Fibroblast of the aortic adventitia (primary cell): ENCODE measurements around the gene FAM216B. TPM values are rescaled to one million over a fixed set of nuclear protein-coding genes. Genes with fewer than 3 reads are reported as not detected.

Experiments used
- DNase-seq: peaks from one replicate; pipeline ENCODE4 v3.0.0-alpha.2; 2010; ENCODE audit warnings: low read depth
- H3K4me3 ChIP-seq: 2 replicates; pipeline ENCODE4 v1.5.1; 2011; ENCODE audit warnings: low read depth, mild to moderate bottlenecking, control low read depth, low read length, moderate library complexity
- total RNA-seq: library from RNA; depleted of rRNA; stranded (reverse); fragments of >200 nt; gene quantifications from 2 replicates; pipeline ENCODE4 v1.2.3, GENCODE V29; 2012; ENCODE audit warnings: low replicate concordance
- TF ChIP-seq, protein P1 (sequence below): IDR thresholded peaks from 2 replicates; pipeline ENCODE4 v1.5.1; 2011; ENCODE audit warnings: mild to moderate bottlenecking, low read length, control low read depth, inconsistent platforms; ENCODE audit not compliant: insufficient read depth

Gene FAM216B
- total RNA-seq, 1 donor, result not detected

DNA sequence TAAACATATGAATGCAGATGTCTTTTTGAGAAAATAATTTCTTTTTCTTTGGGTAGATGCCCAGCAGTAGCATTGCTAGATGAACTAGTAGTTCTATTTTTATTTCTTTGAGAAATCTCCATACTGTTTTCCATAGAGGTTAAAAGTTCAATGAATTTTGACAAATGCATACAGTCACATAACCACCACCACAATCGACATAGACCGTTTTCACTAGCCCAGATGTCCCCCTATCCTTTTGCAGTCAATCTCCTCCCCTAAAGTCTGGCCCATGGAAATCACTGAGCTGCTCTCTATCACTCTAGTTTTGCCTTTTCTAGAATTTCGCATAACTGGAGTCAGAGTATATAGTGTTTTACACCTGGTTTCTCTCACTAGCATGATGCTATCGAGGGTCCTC lies 10.8 kb downstream of the FAM216B start:
- no peak overlapping the region for H3K4me3 ChIP-seq
- TF ChIP-seq, protein P1, sequence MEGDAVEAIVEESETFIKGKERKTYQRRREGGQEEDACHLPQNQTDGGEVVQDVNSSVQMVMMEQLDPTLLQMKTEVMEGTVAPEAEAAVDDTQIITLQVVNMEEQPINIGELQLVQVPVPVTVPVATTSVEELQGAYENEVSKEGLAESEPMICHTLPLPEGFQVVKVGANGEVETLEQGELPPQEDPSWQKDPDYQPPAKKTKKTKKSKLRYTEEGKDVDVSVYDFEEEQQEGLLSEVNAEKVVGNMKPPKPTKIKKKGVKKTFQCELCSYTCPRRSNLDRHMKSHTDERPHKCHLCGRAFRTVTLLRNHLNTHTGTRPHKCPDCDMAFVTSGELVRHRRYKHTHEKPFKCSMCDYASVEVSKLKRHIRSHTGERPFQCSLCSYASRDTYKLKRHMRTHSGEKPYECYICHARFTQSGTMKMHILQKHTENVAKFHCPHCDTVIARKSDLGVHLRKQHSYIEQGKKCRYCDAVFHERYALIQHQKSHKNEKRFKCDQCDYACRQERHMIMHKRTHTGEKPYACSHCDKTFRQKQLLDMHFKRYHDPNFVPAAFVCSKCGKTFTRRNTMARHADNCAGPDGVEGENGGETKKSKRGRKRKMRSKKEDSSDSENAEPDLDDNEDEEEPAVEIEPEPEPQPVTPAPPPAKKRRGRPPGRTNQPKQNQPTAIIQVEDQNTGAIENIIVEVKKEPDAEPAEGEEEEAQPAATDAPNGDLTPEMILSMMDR, result no peak
- no peak for DNase-seq

GRCh38 chr13:42794577-42795275 lies 13.3 kb downstream of the FAM216B start:
- H3K4me3 ChIP-seq, result no peak overlapping the region
- TF ChIP-seq, protein P1, result no peak
- DNase-seq, result no peak

DNA sequence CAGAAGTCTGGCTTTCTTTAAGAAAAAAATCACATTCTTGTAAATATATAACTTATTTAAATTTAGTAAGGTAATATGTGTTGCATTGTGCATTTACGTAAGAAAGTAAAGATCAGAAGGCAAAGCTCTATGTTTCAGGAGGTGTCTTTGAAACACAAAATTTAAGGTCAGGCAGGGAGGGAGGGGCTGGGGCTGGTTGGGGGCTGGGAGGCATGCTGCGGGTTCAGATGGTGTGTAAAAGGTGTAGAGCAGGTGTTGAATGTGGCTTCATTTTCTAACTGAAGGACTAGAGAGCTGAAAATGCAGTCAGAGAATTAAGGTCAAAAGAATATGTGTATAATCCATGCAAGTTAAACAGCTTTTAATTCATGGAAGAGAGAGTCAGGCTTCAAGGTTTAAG lies 14.3 kb downstream of the FAM216B start:
- DNase-seq, result no peak
- H3K4me3 ChIP-seq, result no peak overlapping the region
- TF ChIP-seq, protein P1, result no peak

GRCh38 chr13:42796747-42797356 lies 15.5 kb downstream of the FAM216B start:
- no peak overlapping the region for H3K4me3 ChIP-seq
- no peak for DNase-seq
- TF ChIP-seq, protein P1, result no peak

DNA sequence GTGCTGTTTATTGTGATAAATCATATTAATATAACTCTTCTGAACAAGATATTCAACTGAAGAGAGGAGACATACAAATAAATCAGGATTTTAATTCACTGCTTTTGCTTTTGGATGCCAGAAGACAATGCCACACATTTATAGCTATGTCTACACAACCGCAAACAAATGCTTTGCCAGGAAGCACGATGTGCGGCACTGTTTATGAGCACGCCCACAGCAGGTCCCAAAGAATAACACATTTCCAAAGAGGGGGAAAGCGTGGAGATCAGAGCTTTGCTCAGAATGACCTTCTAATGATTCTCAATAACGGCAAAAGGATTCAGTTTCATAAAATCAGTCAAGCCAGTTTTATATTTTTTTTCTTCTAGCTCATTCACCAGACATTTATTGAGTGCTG lies 16.7 kb downstream of the FAM216B start:
- TF ChIP-seq, protein P1, result no peak
- no peak overlapping the region for H3K4me3 ChIP-seq
- no peak for DNase-seq

DNA sequence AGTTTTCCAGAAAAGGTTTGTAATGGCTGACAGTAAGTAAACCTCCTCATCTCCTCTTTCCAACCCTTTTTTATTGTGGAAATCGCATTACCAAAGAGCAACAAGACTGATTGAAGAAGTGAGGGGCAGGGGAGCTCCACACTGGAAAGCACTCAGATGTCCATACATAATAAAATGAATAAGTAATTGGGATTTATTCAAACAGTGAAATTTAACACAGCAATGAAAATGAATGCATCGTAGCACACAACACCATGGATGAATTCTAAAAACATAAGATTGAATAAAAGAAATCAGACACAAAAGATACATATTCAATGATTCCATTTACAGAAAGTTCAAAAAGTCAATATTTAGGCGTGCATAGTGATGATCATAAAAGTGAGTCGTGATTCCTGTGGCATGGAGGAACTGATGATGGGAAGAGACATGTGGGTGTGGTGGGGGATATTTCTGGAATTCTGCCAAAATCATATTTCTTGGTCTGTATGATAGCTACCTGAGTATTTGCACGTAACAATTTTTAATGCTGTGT lies 18.8 kb downstream of the FAM216B start:
- H3K4me3 ChIP-seq, result no peak overlapping the region
- TF ChIP-seq, protein P1, result no peak
- no peak for DNase-seq
